Hepatocyte (in vitro differentiated cells): ENCODE measurements around the gene VEGFB. TPM values are rescaled to one million over a fixed set of nuclear protein-coding genes. Genes with fewer than 3 reads are reported as not detected.

ENCODE experiments used
- DNase-seq: peaks from one replicate; pipeline ENCODE4 v3.0.0-alpha.2; 2016; ENCODE audit warnings: low spot score
- H2AFZ ChIP-seq: fragments of 200-600 bp; sonication (generic); 2 replicates; pipeline ENCODE4 v1.6.0; 2016; ENCODE audit warnings: antibody characterized with exemption, mild to moderate bottlenecking
- H3K27ac ChIP-seq: fragments of 200-600 bp; sonication (generic); 2 replicates; pipeline ENCODE4 v1.5.1; 2016; ENCODE audit warnings: mild to moderate bottlenecking
- H3K27me3 ChIP-seq: fragments of 200-600 bp; sonication (generic); 2 replicates; pipeline ENCODE4 v1.6.1; 2016
- H3K36me3 ChIP-seq: fragments of 200-600 bp; sonication (generic); replicated peaks from 2 replicates; pipeline ENCODE4 v1.5.1; 2016; ENCODE audit warnings: low read depth; ENCODE audit not compliant: insufficient read depth
- H3K4me1 ChIP-seq: fragments of 200-600 bp; sonication (generic); 2 replicates; pipeline ENCODE4 v1.5.1; 2016; ENCODE audit warnings: mild to moderate bottlenecking, moderate library complexity; ENCODE audit not compliant: insufficient read depth
- H3K4me2 ChIP-seq: fragments of 200-600 bp; sonication (generic); 2 replicates; pipeline ENCODE4 v1.6.0; 2016
- H3K4me3 ChIP-seq: fragments of 200-600 bp; sonication (generic); 2 replicates; pipeline ENCODE4 v1.5.1; 2016; ENCODE audit warnings: mild to moderate bottlenecking
- H3K79me2 ChIP-seq: fragments of 200-600 bp; sonication (generic); 2 replicates; pipeline ENCODE4 v1.6.0; 2017; ENCODE audit warnings: mild to moderate bottlenecking
- H3K9me2 ChIP-seq: fragments of 200-600 bp; sonication (generic); replicated peaks from 2 replicates; pipeline ENCODE4 v1.6.0; 2017; ENCODE audit warnings: mild to moderate bottlenecking; ENCODE audit not compliant: insufficient read depth
- H3K9me3 ChIP-seq: fragments of 200-600 bp; sonication (generic); 2 replicates; pipeline ENCODE4 v1.5.1; 2016; ENCODE audit warnings: low read depth, mild to moderate bottlenecking
- H4K20me1 ChIP-seq: fragments of 200-600 bp; sonication (generic); 2 replicates; pipeline ENCODE4 v1.6.0; 2016; ENCODE audit warnings: mild to moderate bottlenecking; ENCODE audit not compliant: insufficient read depth, poor library complexity, severe bottlenecking
- CTCF ChIP-seq: fragments of 200-600 bp; sonication (generic); IDR thresholded peaks from 2 replicates; pipeline ENCODE4 v1.5.1; 2016; ENCODE audit warnings: antibody characterized with exemption, mild to moderate bottlenecking; ENCODE audit not compliant: poor library complexity
- EZH2 ChIP-seq: fragments of 200-600 bp; sonication (generic); IDR thresholded peaks from 2 replicates; pipeline ENCODE4 v1.6.1; 2016; ENCODE audit warnings: antibody characterized with exemption, mild to moderate bottlenecking, borderline replicate concordance
- EZH2phosphoT487 ChIP-seq: fragments of 200-600 bp; sonication (generic); IDR thresholded peaks from one replicate; pipeline ENCODE4 v1.6.1; 2018; ENCODE audit warnings: antibody characterized with exemption, mild to moderate bottlenecking, low read depth, moderate library complexity; ENCODE audit not compliant: unreplicated experiment, severe bottlenecking
- WGBS: methylation state at CpG from one replicate; pipeline ENCODE4 v1.1.6; 2016; ENCODE audit warnings: low lambda C conversion rate; ENCODE audit errors: missing lambda C conversion rate; 5-methylcytosine and 5-hydroxymethylcytosine counted together
- polyA plus RNA-seq: library from polyadenylated mRNA; unstranded; fragments of >200 nt; fragmentation: Nextera tagmentation; extraction: Ambion mirVana; gene quantifications from 2 replicates; pipeline ENCODE4 v1.2.1, GENCODE V29; 2016
- total RNA-seq: library from RNA; depleted of rRNA; stranded (reverse); fragments of >200 nt; gene quantifications from 2 replicates; pipeline ENCODE4 v1.2.3, GENCODE V29; 2014

Gene VEGFB
- total and polyA plus RNA-seq, 2 experiments from 2014 or later: 29.1 to 116 TPM

- Histone ChIP-seq H3K36me3 (no peaks in the 10 kb centered on the region), H3K27ac (no peak overlapping the region), H3K9me3 (no peaks in the 10 kb centered on the region), H2AFZ (no peak overlapping the region), H3K4me3 (no peak overlapping the region), H4K20me1 (no peaks in the 10 kb centered on the region), H3K27me3 (no peaks in the 10 kb centered on the region), H3K9me2 (no peaks in the 10 kb centered on the region), H3K4me2 (no peak overlapping the region), H3K4me1 (no peaks in the 10 kb centered on the region), H3K79me2 (no peaks in the 10 kb centered on the region)
- DNase-seq: peak; percentile 4
- 88% methylated on average over 11 of the region's 11 CpGs for WGBS
- no peak for TF ChIP-seq CTCF
- no peak for TF ChIP-seq EZH2
- TF ChIP-seq EZH2phosphoT487: no peak
Observed at GRCh38 chr11:64218628-64219353, 15.6 kb upstream of the VEGFB start.

- H3K36me3 ChIP-seq: no peaks in the 10 kb centered on the region
- no peak overlapping the region for H2AFZ ChIP-seq
- no peak overlapping the region for H3K4me3 ChIP-seq
- H3K9me2 ChIP-seq: no peaks in the 10 kb centered on the region
- H4K20me1 ChIP-seq: no peaks in the 10 kb centered on the region
- DNase-seq: peak; percentile 4
- H3K27me3 ChIP-seq: no peaks in the 10 kb centered on the region
- 97% methylated on average over 7 of the region's 7 CpGs for WGBS
- no peak overlapping the region for H3K27ac ChIP-seq
- H3K4me1 ChIP-seq: no peaks in the 10 kb centered on the region
- TF ChIP-seq EZH2phosphoT487: no peak
- TF ChIP-seq EZH2: no peak
- TF ChIP-seq CTCF: no peak
- no peak overlapping the region for H3K4me2 ChIP-seq
- no peaks in the 10 kb centered on the region for H3K79me2 ChIP-seq
- no peaks in the 10 kb centered on the region for H3K9me3 ChIP-seq
Observed at GRCh38 chr11:64219354-64219684, 15.1 kb upstream of the VEGFB start.

DNA sequence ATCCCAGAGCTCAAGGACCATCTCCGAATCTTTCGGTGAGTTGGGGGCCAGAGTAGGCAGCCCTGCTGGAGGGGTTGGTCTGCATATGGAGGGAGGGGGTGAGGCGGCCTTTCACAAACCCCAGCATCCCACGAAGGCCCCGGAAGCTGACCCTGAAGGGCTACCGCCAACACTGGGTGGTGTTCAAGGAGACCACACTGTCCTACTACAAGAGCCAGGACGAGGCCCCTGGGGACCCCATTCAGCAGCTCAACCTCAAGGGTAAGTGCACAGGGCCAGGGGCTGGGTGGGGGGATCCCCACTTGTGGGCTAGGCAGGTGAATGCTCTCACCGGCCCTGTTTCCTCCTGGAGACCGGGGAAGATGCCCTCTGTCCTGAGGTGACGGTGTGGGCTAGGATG is 14.6 kb upstream of the VEGFB start:
- WGBS: 95% methylated on average over 10 of the region's 10 CpGs
- H3K9me2 ChIP-seq: no peaks in the 10 kb centered on the region
- no peak for DNase-seq
- no peaks in the 10 kb centered on the region for H3K79me2 ChIP-seq
- no peaks in the 10 kb centered on the region for H3K36me3 ChIP-seq
- H3K9me3 ChIP-seq: no peaks in the 10 kb centered on the region
- no peak overlapping the region for H3K4me3 ChIP-seq
- no peaks in the 10 kb centered on the region for H3K27me3 ChIP-seq
- TF ChIP-seq EZH2phosphoT487 (no peak), EZH2 (no peak), CTCF (no peak)
- H3K4me1 ChIP-seq: peaks cover under 1% of the 10 kb centered on the region
- H3K27ac ChIP-seq: no peak overlapping the region
- H4K20me1 ChIP-seq: no peaks in the 10 kb centered on the region
- no peak overlapping the region for H3K4me2 ChIP-seq
- H2AFZ ChIP-seq: no peak overlapping the region
